Right ventricle myocardium inferior (tissue), 1 donor: ENCODE results near the gene ZNRF3. TPM values are rescaled to one million over a fixed set of nuclear protein-coding genes. Genes with fewer than 3 reads are reported as not detected.

Source experiments
- ATAC-seq: fragments of 200-7000 bp; cut with Tn5 transposase; one replicate; pipeline ENCODE4 v1.9.1; 2020; ENCODE audit warnings: mild to moderate bottlenecking, moderate library complexity
- DNase-seq: peaks from one replicate; pipeline ENCODE4 v3.0.0; 2021; ENCODE audit errors: missing footprints
- intact Hi-C: fragments of 100-400 bp; cut with DNase I; formaldehyde crosslinking; loops from one replicate; pipeline ENCODE4 v1.11.0; 2022
- total RNA-seq: library from RNA; stranded (reverse); fragmentation: NEBNext Ultra II Directional; extraction: Animal tissue kit (Norgen Biotek cat#: 25700); gene quantifications from one replicate; pipeline ENCODE4 v1.2.1, GENCODE V29; 2021
- donor health status: DM: no; HTN: yes; CAD: no; lungs with severe emphysema.

Gene ZNRF3
- total RNA-seq, 1 donor from 2014 or later: 5.4 TPM

GRCh38 chr22:28922540-28923244 is 39.3 kb downstream of the ZNRF3 start:
- ATAC-seq (no peak), DNase-seq (no peak)
- intact Hi-C loops: no loop called here

GRCh38 chr22:28923826-28924732 is 40.7 kb downstream of the ZNRF3 start:
- DNase-seq: no peak
- intact Hi-C loops: no loop called here
- no peak for ATAC-seq

GRCh38 chr22:28925916-28926315 is 42.5 kb downstream of the ZNRF3 start:
- DNase-seq (no peak), ATAC-seq (no peak)
- intact Hi-C loops: no loop called here

- no peak for DNase-seq
- intact Hi-C loops: no loop called here
- ATAC-seq: no peak
These were observed 44.3 kb downstream of the ZNRF3 start for GRCh38 chr22:28927630-28928029.

GRCh38 chr22:28929197-28929596 is 45.8 kb downstream of the ZNRF3 start:
- ATAC-seq (no peak), DNase-seq (no peak)
- intact Hi-C loops: no loop called here

- intact Hi-C loops: no loop called here
- no peak for DNase-seq
These were observed 47.1 kb downstream of the ZNRF3 start for GRCh38 chr22:28930357-28931007.

GRCh38 chr22:28931844-28932567 is 48.6 kb downstream of the ZNRF3 start:
- no peak for DNase-seq
- intact Hi-C loops: no loop called here
- no peak for ATAC-seq

More at GRCh38 chr22:28930357-28931007, 47.1 kb downstream of the ZNRF3 start:
- no peak for ATAC-seq

GRCh38 chr22:28933321-28933720 is 49.9 kb downstream of the ZNRF3 start:
- ATAC-seq: no peak
- intact Hi-C loops: no loop called here
- no peak for DNase-seq

GRCh38 chr22:28934026-28934425 is 50.7 kb downstream of the ZNRF3 start:
- intact Hi-C loops: no loop called here
- no peak for ATAC-seq
- DNase-seq: no peak

- intact Hi-C loops: no loop called here
- ATAC-seq: no peak
- no peak for DNase-seq
These were observed 51.8 kb downstream of the ZNRF3 start for GRCh38 chr22:28935140-28935539.

GRCh38 chr22:28935713-28936112 is 52.3 kb downstream of the ZNRF3 start:
- no peak for ATAC-seq
- intact Hi-C loops: no loop called here

GRCh38 chr22:28936200-28936599 is 52.8 kb downstream of the ZNRF3 start:
- no peak for DNase-seq
- no peak for ATAC-seq
- intact Hi-C loops: no loop called here

More at GRCh38 chr22:28935713-28936112, 52.3 kb downstream of the ZNRF3 start:
- DNase-seq: no peak

- DNase-seq (no peak), ATAC-seq (no peak)
- intact Hi-C loops: no loop called here
These were observed 54.0 kb downstream of the ZNRF3 start for GRCh38 chr22:28937206-28938025.

- DNase-seq (no peak), ATAC-seq (no peak)
- intact Hi-C loops: no loop called here
These were observed 55.0 kb downstream of the ZNRF3 start for GRCh38 chr22:28938286-28938833.

GRCh38 chr22:28939394-28939793 is 56.0 kb downstream of the ZNRF3 start:
- intact Hi-C loops: no loop called here
- no peak for ATAC-seq
- no peak for DNase-seq

GRCh38 chr22:28939932-28940331 is 56.6 kb downstream of the ZNRF3 start:
- intact Hi-C loops: no loop called here
- no peak for DNase-seq
- ATAC-seq: no peak

GRCh38 chr22:28940441-28940840 is 57.1 kb downstream of the ZNRF3 start:
- no peak for ATAC-seq
- DNase-seq: no peak
- intact Hi-C loops: no loop called here

GRCh38 chr22:28942333-28942732 is 59.0 kb downstream of the ZNRF3 start:
- intact Hi-C loops: no loop called here
- DNase-seq: no peak
- ATAC-seq: no peak
